GM19351 (cell line): Measurements from ENCODE around the gene SYNJ2.
A peak's percentile ranks its signal among the peaks of the same experiment; 100 is the strongest.

Experiments
- ATAC-seq: cut with Tn5 transposase; IDR thresholded peaks from one replicate; pipeline ENCODE4 v1.9.1; 2021; ENCODE audit warnings: mild to moderate bottlenecking, moderate library complexity; ENCODE audit not compliant: unreplicated experiment

The SYNJ2 gene

GRCh38 chr6:158110986-158111385, 129.3 kb downstream of the SYNJ2 start:
- no peak for ATAC-seq

- no peak for ATAC-seq
Measured at GRCh38 chr6:158111987-158112386, 130.3 kb downstream of the SYNJ2 start.

GRCh38 chr6:158113802-158114201, 132.1 kb downstream of the SYNJ2 start:
- no peak for ATAC-seq

- ATAC-seq = no peak
Measured at GRCh38 chr6:158115102-158115501, 133.4 kb downstream of the SYNJ2 start.

GRCh38 chr6:158115508-158115907, 133.8 kb downstream of the SYNJ2 start:
- ATAC-seq = no peak

GRCh38 chr6:158118886-158119285, 137.2 kb downstream of the SYNJ2 start:
- ATAC-seq = no peak

GRCh38 chr6:158121335-158121734, 139.7 kb downstream of the SYNJ2 start:
- no peak for ATAC-seq

GRCh38 chr6:158122048-158122447, 140.4 kb downstream of the SYNJ2 start:
- ATAC-seq = no peak

GRCh38 chr6:158124288-158124687, 142.6 kb downstream of the SYNJ2 start:
- no peak for ATAC-seq

GRCh38 chr6:158125271-158125670, 143.6 kb downstream of the SYNJ2 start:
- ATAC-seq = no peak

GRCh38 chr6:158131926-158132325, 150.3 kb downstream of the SYNJ2 start:
- peak; percentile 58 for ATAC-seq

- no peak for ATAC-seq
Measured at GRCh38 chr6:158142789-158143188, 161.1 kb downstream of the SYNJ2 start.

GRCh38 chr6:158143700-158144099, 162.0 kb downstream of the SYNJ2 start:
- ATAC-seq = no peak
